Transverse colon (tissue), 4 donors: ENCODE measurements around the gene QRICH1. TPM values are rescaled to one million over a fixed set of nuclear protein-coding genes. Genes with fewer than 3 reads are reported as not detected.

Experiments
- DNase-seq: peaks from one replicate; pipeline ENCODE4 v3.0.0-alpha.2; 2019
- H3K27ac ChIP-seq, 4 donors: fragments of 200-600 bp; sonication (generic); 2 replicates each; pipeline ENCODE4 v1.5.1; 2016 to 2018; ENCODE audit warnings: inconsistent platforms in 4 of 4
- H3K27me3 ChIP-seq: fragments of 200-600 bp; sonication (generic); 2 replicates; pipeline ENCODE4 v1.5.1; 2017; ENCODE audit warnings: inconsistent platforms
- H3K36me3 ChIP-seq, 4 donors: fragments of 200-600 bp; sonication (generic); 2 replicates each; pipeline ENCODE4 v1.5.1; 2017 to 2019; ENCODE audit warnings: inconsistent platforms in 4 of 4
- H3K4me1 ChIP-seq, 4 donors: fragments of 200-600 bp; sonication (generic); 2 replicates each; pipeline ENCODE4 v1.5.1; 2017 to 2020; ENCODE audit warnings: inconsistent platforms in 4 of 4
- H3K4me3 ChIP-seq, 4 donors: fragments of 200-600 bp; sonication (generic); 1 replicate in 1 of 4; 2 replicates in 3 of 4; pipeline versions ENCODE4 v1.5.1 to v1.6.1; 2017 to 2019; ENCODE audit warnings: inconsistent platforms in 4 of 4
- H3K9me3 ChIP-seq, 2 donors: fragments of 200-600 bp; sonication (generic); 2 replicates each; pipeline ENCODE4 v1.5.1; 2017 to 2019; ENCODE audit warnings: inconsistent platforms in 2 of 2
- CTCF ChIP-seq, 5 experiments: fragments of 200-600 bp in 3 of 5; fragments of 450-650 bp in 2 of 5; sonication (generic) in 3 of 5; IDR thresholded peaks; 1 replicate in 2 of 5; 2 replicates in 3 of 5; pipeline ENCODE4 v1.5.1; 2016 to 2017; ENCODE audit warnings: antibody characterized with exemption in 5 of 5, inconsistent platforms in 3 of 5, mild to moderate bottlenecking in 2 of 5, moderate library complexity in 1 of 5
- EP300 ChIP-seq: sonication (generic); formaldehyde crosslinking; IDR thresholded peaks from one replicate; pipeline ENCODE4 v1.6.1; 2017; ENCODE audit warnings: antibody characterized with exemption, low read depth
- POLR2A ChIP-seq: fragments of 450-650 bp; IDR thresholded peaks from one replicate; pipeline ENCODE4 v1.6.1; 2016; ENCODE audit warnings: antibody characterized with exemption, mild to moderate bottlenecking, moderate library complexity
- POLR2AphosphoS5 ChIP-seq, 3 donors: sonication (generic); formaldehyde crosslinking; IDR thresholded peaks; one replicate each; pipeline ENCODE4 v1.6.1; 2016; ENCODE audit warnings: antibody characterized with exemption in 3 of 3
- WGBS, 2 donors: methylation state at CpG; one replicate each; pipeline ENCODE4 v1.1.5; 2018; ENCODE audit warnings: low coverage in 1 of 2; 5-methylcytosine and 5-hydroxymethylcytosine counted together
- in situ Hi-C, 4 donors: fragments of 200-750 bp; cut with MboI; loops; one replicate each; pipeline versions ENCODE4 v1.15.0 to v1.15.1; 2017; ENCODE audit warnings: low sequenced_read_pairs in 3 of 4, low pct_ligation_motif_present in 1 of 4, low pct_unique_long_range_greater_than_20kb in 1 of 4
- intact Hi-C: fragments of 100-400 bp; cut with DNase I; formaldehyde crosslinking; loops from one replicate; pipeline ENCODE4 v1.15.1; 2023; ENCODE audit warnings: low total_unique reads
- total RNA-seq, 4 donors: library from RNA; depleted of rRNA; stranded (reverse); fragments of >200 nt; gene quantifications; one replicate each; pipeline ENCODE4 v1.1.0, GENCODE V29; 2016

QRICH1 gene
- total RNA-seq, 4 donors from 2014 or later, result 76.4 to 122 (median 84.7) TPM

DNA sequence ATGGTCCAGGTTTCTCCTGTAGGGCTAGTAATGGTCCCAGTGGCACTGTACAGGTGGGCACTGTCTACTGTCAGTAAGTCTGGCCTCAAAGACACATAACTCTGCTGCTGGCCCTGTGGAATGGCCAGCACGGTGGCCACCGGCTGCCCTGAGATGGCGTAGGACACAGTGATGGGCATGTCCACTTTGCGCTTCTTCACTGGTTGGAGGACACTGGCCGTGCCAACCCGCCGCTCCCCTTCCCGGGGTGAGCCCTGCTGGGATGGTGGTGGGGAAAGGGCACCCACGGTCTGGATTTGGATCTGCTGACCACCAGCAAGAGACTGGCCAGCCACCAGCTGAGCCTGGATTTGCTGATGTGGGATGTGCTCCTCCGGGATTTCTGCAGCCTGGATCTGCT is 36.6 kb downstream of the QRICH1 start:
- no peaks in the 10 kb centered on the region for H3K27me3 ChIP-seq
- DNase-seq, result no peak
- intact Hi-C loops, result no loop called here
- H3K36me3 ChIP-seq, result peaks cover 0 to 50% (median 16%) of the 10 kb centered on the region in 4 donors
- H3K4me1 ChIP-seq, result peaks cover 0 to 6% (median 0%) of the 10 kb centered on the region in 4 donors
- no peaks in the 10 kb centered on the region for H3K9me3 ChIP-seq
- no peak overlapping the region for H3K27ac ChIP-seq
- in situ Hi-C loops, result no loop called here
- no peak overlapping the region for H3K4me3 ChIP-seq
- TF ChIP-seq EP300 (no peak), CTCF (IDR thresholded peaks at IDR 0.05) (no peak), POLR2A (no peak), POLR2AphosphoS5 (IDR thresholded peaks at IDR 0.05) (no peak)
- WGBS, 2 donors, result 97% methylated on average over 10 of the region's 10 CpGs; no CpG with 5 or more reads in 1 of the 2 donors

GRCh38 chr3:49054344-49054862 is 39.5 kb downstream of the QRICH1 start:
- Histone ChIP-seq H3K27me3 (no peaks in the 10 kb centered on the region), H3K9me3 (no peaks in the 10 kb centered on the region), H3K4me1 (peaks cover 0 to 6% (median 0%) of the 10 kb centered on the region in 4 donors), H3K36me3 (peaks cover 0 to 40% (median 15%) of the 10 kb centered on the region in 4 donors), H3K4me3 (no peak overlapping the region), H3K27ac (no peak overlapping the region)
- no peak for DNase-seq
- in situ Hi-C loops (no loop called here), intact Hi-C loops (no loop called here)
- 100% methylated on average over 2 of the region's 2 CpGs; no CpG with 5 or more reads in 1 of the 2 donors for WGBS, 2 donors
- TF ChIP-seq POLR2A (no peak), POLR2AphosphoS5 (IDR thresholded peaks at IDR 0.05) (no peak), EP300 (no peak), CTCF (IDR thresholded peaks at IDR 0.05) (no peak)

GRCh38 chr3:49053543-49053942 is 40.3 kb downstream of the QRICH1 start:
- H3K4me3 ChIP-seq, result no peak overlapping the region
- H3K27me3 ChIP-seq, result no peaks in the 10 kb centered on the region
- H3K36me3 ChIP-seq, result peaks cover 0 to 38% (median 14%) of the 10 kb centered on the region in 4 donors
- intact Hi-C loops (no loop called here), in situ Hi-C loops (no loop called here)
- DNase-seq, result no peak
- 81 to 82% methylated on average over 1 of the region's 1 CpG for WGBS, 2 donors
- H3K9me3 ChIP-seq, result no peaks in the 10 kb centered on the region
- TF ChIP-seq POLR2A (no peak), EP300 (no peak), POLR2AphosphoS5 (IDR thresholded peaks at IDR 0.05) (no peak), CTCF (IDR thresholded peaks at IDR 0.05) (no peak)
- H3K27ac ChIP-seq, result no peak overlapping the region
- H3K4me1 ChIP-seq, result peaks cover 0 to 6% (median 0%) of the 10 kb centered on the region in 4 donors

- Histone ChIP-seq H3K4me1 (no peaks in the 10 kb centered on the region), H3K27ac (no peak overlapping the region), H3K4me3 (no peak overlapping the region), H3K27me3 (no peaks in the 10 kb centered on the region), H3K36me3 (peaks cover 0 to 38% (median 8%) of the 10 kb centered on the region in 4 donors), H3K9me3 (no peaks in the 10 kb centered on the region)
- DNase-seq, result no peak
- no peak for TF ChIP-seq CTCF (IDR thresholded peaks at IDR 0.05)
- TF ChIP-seq POLR2AphosphoS5 (IDR thresholded peaks at IDR 0.05), result no peak
- no peak for TF ChIP-seq POLR2A
- no peak for TF ChIP-seq EP300
- in situ Hi-C loops (no loop called here), intact Hi-C loops (no loop called here)
- 90 to 100% methylated on average over 2 to 3 of the region's 3 CpGs for WGBS, 2 donors
Observed at GRCh38 chr3:49035281-49035680, 58.6 kb downstream of the QRICH1 start.
